Vagina (tissue), 2 donors: Measurements from ENCODE around the gene SYNE1. TPM values are rescaled to one million over a fixed set of nuclear protein-coding genes. Genes with fewer than 3 reads are reported as not detected.
A peak's percentile ranks its signal among the peaks of the same experiment; 100 is the strongest.

Experiments used
- DNase-seq, 2 donors: peaks; one replicate each; pipeline ENCODE4 v3.0.0-alpha.2; 2017; ENCODE audit errors: extremely low spot score in 2 of 2
- H3K27ac ChIP-seq: fragments of 200-600 bp; sonication (generic); one replicate; pipeline ENCODE4 v1.5.1; 2019
- H3K27me3 ChIP-seq: fragments of 200-600 bp; sonication (generic); one replicate; pipeline ENCODE4 v1.5.1; 2019
- H3K36me3 ChIP-seq, 2 donors: fragments of 200-600 bp; sonication (generic); one replicate each; pipeline ENCODE4 v1.5.1; 2017 to 2019
- H3K4me1 ChIP-seq: fragments of 200-600 bp; sonication (generic); one replicate; pipeline ENCODE4 v1.5.1; 2019
- H3K4me3 ChIP-seq, 2 donors: fragments of 200-600 bp; sonication (generic); 1 replicate in 1 of 2; 2 replicates in 1 of 2; pipeline ENCODE4 v1.5.1; 2016 to 2019
- H3K9me3 ChIP-seq: fragments of 200-600 bp; sonication (generic); one replicate; pipeline ENCODE4 v1.5.1; 2019
- CTCF ChIP-seq, 3 experiments: fragments of 450-650 bp in 2 of 3; fragments of 200-600 bp in 1 of 3; sonication (generic) in 1 of 3; IDR thresholded peaks; one replicate each; pipeline ENCODE4 v1.5.1; 2017 to 2019; ENCODE audit warnings: antibody characterized with exemption in 3 of 3, mild to moderate bottlenecking in 2 of 3, moderate library complexity in 2 of 3
- POLR2A ChIP-seq, 2 donors: fragments of 450-650 bp; IDR thresholded peaks; one replicate each; pipeline ENCODE4 v1.6.1; 2017; ENCODE audit warnings: antibody characterized with exemption in 2 of 2, mild to moderate bottlenecking in 2 of 2, moderate library complexity in 2 of 2
- POLR2AphosphoS5 ChIP-seq, 2 donors: sonication (generic); formaldehyde crosslinking; IDR thresholded peaks; one replicate each; pipeline ENCODE4 v1.9.0; 2017; ENCODE audit warnings: antibody characterized with exemption in 2 of 2, mild to moderate bottlenecking in 2 of 2, low read depth in 1 of 2; ENCODE audit not compliant: insufficient read depth in 1 of 2
- intact Hi-C: fragments of 100-400 bp; cut with DNase I; formaldehyde crosslinking; loops from one replicate; pipeline ENCODE4 v1.15.1; 2023
- total RNA-seq: library from RNA; depleted of rRNA; stranded (reverse); fragments of >200 nt; gene quantifications from one replicate; pipeline ENCODE4 v1.2.3, GENCODE V29; 2016

The SYNE1 gene
- total RNA-seq, 1 donor from 2014 or later = 81.5 TPM

- Histone ChIP-seq H3K27me3 (no peaks in the 10 kb centered on the region), H3K4me1 (peaks cover 18% of the 10 kb centered on the region), H3K27ac (peak overlapping the region; percentile 80), H3K36me3 (no peaks in the 10 kb centered on the region), H3K4me3 (peak overlapping the region; percentile 44 to 56), H3K9me3 (no peaks in the 10 kb centered on the region)
- DNase-seq = peak in 1 of 2 donors; percentile 93
- intact Hi-C loops = loop anchor here (1.0 kb wide), 1 partner anchor 29 kb away; no protein-coding TSS in a partner anchor
- TF ChIP-seq POLR2A (IDR thresholded peaks at IDR 0.05) (peak in 1 of 2 donors; percentile 13), CTCF (IDR thresholded peaks at IDR 0.05) (peak in 1 of 3 experiments; percentile 57), POLR2AphosphoS5 (IDR thresholded peaks at IDR 0.05; ENCODE audit: insufficient read depth in 1 of 2, low read depth in 1 of 2) (peak; percentile 25 to 91)
Observed at GRCh38 chr6:152301765-152302568, 335.2 kb downstream of the SYNE1 start.

DNA sequence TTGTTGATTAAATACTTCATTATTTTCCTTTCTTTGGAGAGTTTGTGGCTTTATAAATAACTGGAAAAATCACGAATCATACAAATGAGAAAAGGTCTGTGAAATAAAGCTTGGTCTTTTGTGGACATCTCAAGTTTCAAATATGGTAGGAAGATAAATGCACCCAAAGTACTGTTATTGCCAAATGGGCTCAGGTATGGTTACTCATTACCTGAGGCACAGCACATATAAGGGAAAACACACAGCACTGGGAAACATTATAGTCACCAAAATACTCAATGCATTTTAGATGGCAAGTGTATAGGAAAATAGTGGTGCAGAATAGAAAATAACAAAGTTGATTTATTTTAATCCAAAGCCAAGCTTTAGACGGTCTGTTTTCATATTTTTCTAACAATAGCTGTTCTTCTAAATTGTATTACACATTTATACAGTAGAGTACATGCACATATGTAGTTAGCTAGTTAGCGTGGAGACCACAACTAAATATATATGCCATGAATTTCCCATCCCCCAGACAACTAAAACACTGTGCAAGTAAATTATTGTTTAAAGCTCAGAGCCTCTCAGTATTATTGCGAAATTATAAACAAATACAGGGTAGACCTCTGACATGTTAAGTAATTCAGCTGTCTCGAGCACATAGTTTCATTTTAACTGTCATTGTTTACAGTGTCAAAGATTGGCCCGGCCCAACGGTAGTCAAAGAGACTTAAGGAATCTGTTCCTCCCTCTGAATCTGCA is 336.0 kb downstream of the SYNE1 start:
- no peaks in the 10 kb centered on the region for H3K36me3 ChIP-seq
- no peaks in the 10 kb centered on the region for H3K9me3 ChIP-seq
- no peak for DNase-seq
- H3K27ac ChIP-seq = peak overlapping the region; percentile 80
- intact Hi-C loops = loop anchor here (1.0 kb wide), 1 partner anchor 28 kb away; no protein-coding TSS in a partner anchor
- H3K4me1 ChIP-seq = peaks cover 18% of the 10 kb centered on the region
- H3K4me3 ChIP-seq = peak overlapping the region; percentile 44 to 56
- TF ChIP-seq POLR2AphosphoS5 (IDR thresholded peaks at IDR 0.05; ENCODE audit: insufficient read depth in 1 of 2, low read depth in 1 of 2) = no peak
- no peak for TF ChIP-seq POLR2A (IDR thresholded peaks at IDR 0.05)
- TF ChIP-seq CTCF (IDR thresholded peaks at IDR 0.05) = no peak
- H3K27me3 ChIP-seq = no peaks in the 10 kb centered on the region

DNA sequence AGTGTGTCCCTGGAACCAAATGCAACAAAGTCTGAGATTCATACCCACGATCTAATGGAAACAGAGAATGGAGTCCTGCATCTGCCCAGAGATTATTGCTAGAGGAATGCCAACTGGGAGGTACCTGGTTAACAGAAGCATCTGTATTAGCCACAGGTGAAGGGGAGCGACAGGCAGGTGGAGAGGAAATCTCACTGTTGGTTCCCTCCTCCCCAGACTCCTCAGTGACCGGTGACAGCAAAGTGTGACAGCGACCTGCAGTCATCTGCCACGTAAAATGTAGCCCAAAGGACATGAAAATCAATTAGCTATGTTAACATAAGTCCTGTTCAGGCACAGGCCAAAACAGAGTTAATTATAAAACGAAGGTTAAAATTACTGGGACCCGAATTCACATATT is 336.6 kb downstream of the SYNE1 start:
- DNase-seq = no peak
- Histone ChIP-seq H3K9me3 (no peaks in the 10 kb centered on the region), H3K4me1 (peaks cover 18% of the 10 kb centered on the region), H3K36me3 (no peaks in the 10 kb centered on the region), H3K27ac (peak overlapping the region; percentile 80), H3K4me3 (peak overlapping the region in 1 of 2 donors; percentile 56), H3K27me3 (no peaks in the 10 kb centered on the region)
- no peak for TF ChIP-seq CTCF (IDR thresholded peaks at IDR 0.05)
- intact Hi-C loops = no loop called here

- no peak overlapping the region for H3K4me3 ChIP-seq
- no peak for DNase-seq
- peaks cover 18% of the 10 kb centered on the region for H3K4me1 ChIP-seq
- H3K9me3 ChIP-seq = no peaks in the 10 kb centered on the region
- intact Hi-C loops = no loop called here
- H3K27me3 ChIP-seq = no peaks in the 10 kb centered on the region
- H3K27ac ChIP-seq = no peak overlapping the region
- H3K36me3 ChIP-seq = no peaks in the 10 kb centered on the region
- TF ChIP-seq POLR2AphosphoS5 (IDR thresholded peaks at IDR 0.05; ENCODE audit: insufficient read depth in 1 of 2, low read depth in 1 of 2) (no peak), POLR2A (IDR thresholded peaks at IDR 0.05) (no peak), CTCF (IDR thresholded peaks at IDR 0.05) (no peak)
Observed at GRCh38 chr6:152298848-152299735, 338.1 kb downstream of the SYNE1 start.
